Stomach (tissue), 4 donors: ENCODE data around the gene WDR86.

Experiments
- EP300 ChIP-seq: sonication (generic); formaldehyde crosslinking; IDR thresholded peaks from one replicate; pipeline ENCODE4 v1.6.1; 2017; ENCODE audit warnings: antibody characterized with exemption
- POLR2A ChIP-seq, 4 donors: fragments of 450-650 bp; IDR thresholded peaks; one replicate each; pipeline ENCODE4 v1.6.1; 2016; ENCODE audit warnings: antibody characterized with exemption in 4 of 4, control low read depth in 2 of 4, mild to moderate bottlenecking in 1 of 4, moderate library complexity in 1 of 4
- TF ChIP-seq, protein P1 (sequence below), 7 experiments: fragments of 450-650 bp in 4 of 7; fragments of 200-600 bp in 3 of 7; sonication (generic) in 3 of 7; IDR thresholded peaks; one replicate each; pipeline ENCODE4 v1.5.1; 2016 to 2019; ENCODE audit warnings: antibody characterized with exemption in 7 of 7, control low read depth in 2 of 7, mild to moderate bottlenecking in 1 of 7

DNA sequence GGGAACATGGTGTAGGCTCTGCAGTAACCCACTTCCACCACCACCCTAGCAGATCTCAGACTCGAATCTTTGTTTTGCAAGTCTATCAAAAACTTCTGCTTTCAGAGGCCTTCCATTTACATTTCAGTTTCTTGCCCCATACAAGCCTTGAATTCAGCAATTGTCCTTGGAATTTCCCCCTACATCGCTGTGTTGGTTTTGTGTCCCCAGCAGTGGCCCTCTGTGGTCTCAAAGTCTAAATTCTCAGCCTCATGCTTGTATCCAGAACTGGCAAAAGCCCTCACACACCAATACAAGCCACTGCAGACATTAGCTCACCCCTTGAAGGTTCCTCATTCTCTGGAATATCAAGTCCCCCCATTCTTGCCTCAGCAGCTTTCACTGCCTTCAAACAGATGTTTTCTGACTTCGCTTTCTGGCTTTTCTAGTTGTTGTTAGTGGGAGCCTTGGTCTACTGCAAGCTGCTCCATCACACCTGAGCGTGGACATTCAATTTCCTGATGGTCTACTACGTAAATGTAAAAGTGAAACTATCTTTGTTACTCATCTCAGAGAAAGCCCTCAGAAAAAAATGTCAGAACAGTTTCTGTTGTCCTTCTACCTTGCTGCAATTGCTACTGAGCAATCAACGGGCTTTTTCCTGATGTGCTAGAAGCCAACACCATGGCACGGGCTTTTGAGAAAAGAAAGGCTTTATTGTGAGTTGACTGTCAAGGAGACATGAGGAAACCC, 70.0 kb downstream of the WDR86 start:
- TF ChIP-seq EP300 (no peak), POLR2A (IDR thresholded peaks at IDR 0.05) (no peak)
- TF ChIP-seq, protein P1, sequence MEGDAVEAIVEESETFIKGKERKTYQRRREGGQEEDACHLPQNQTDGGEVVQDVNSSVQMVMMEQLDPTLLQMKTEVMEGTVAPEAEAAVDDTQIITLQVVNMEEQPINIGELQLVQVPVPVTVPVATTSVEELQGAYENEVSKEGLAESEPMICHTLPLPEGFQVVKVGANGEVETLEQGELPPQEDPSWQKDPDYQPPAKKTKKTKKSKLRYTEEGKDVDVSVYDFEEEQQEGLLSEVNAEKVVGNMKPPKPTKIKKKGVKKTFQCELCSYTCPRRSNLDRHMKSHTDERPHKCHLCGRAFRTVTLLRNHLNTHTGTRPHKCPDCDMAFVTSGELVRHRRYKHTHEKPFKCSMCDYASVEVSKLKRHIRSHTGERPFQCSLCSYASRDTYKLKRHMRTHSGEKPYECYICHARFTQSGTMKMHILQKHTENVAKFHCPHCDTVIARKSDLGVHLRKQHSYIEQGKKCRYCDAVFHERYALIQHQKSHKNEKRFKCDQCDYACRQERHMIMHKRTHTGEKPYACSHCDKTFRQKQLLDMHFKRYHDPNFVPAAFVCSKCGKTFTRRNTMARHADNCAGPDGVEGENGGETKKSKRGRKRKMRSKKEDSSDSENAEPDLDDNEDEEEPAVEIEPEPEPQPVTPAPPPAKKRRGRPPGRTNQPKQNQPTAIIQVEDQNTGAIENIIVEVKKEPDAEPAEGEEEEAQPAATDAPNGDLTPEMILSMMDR (IDR thresholded peaks at IDR 0.05): no peak
